NCI-H446 (cell line): ENCODE data around the gene PDE4C.
"Not testable (repeated sequence)": the region's sequence is repeated elsewhere in the genome, so short reads cannot be mapped to it uniquely, and the experiment has no call there.

Experiments
- DNase-seq, 2 experiments: peaks; one replicate each; lab custom pipeline; 2025; lab: John Stamatoyannopoulos, UW

PDE4C gene

GRCh38 chr19:18223860-18224524 lies 2.2 kb downstream of the PDE4C start:
- DNase-seq: peak in 1 of 2 experiments; percentile 29

- DNase-seq: no peak
Observed at GRCh38 chr19:18221815-18222725, 4.2 kb downstream of the PDE4C start.

GRCh38 chr19:18220632-18221275 lies 5.5 kb downstream of the PDE4C start:
- DNase-seq: no peak

GRCh38 chr19:18219911-18220631 lies 6.2 kb downstream of the PDE4C start:
- no peak for DNase-seq

GRCh38 chr19:18218600-18218999 lies 7.6 kb downstream of the PDE4C start:
- no peak for DNase-seq

GRCh38 chr19:18218159-18218558 lies 8.1 kb downstream of the PDE4C start:
- no peak for DNase-seq

- no peak for DNase-seq
Observed at GRCh38 chr19:18216789-18217188, 9.4 kb downstream of the PDE4C start.

GRCh38 chr19:18214779-18215433 lies 11.3 kb downstream of the PDE4C start:
- no peak for DNase-seq

- DNase-seq: no peak
Observed at GRCh38 chr19:18211683-18212082, 14.6 kb downstream of the PDE4C start.

- not testable (repeated sequence) for DNase-seq
Observed at GRCh38 chr19:18209912-18210311, 16.3 kb downstream of the PDE4C start.

- peak in 1 of 2 experiments; percentile 27 for DNase-seq
Observed at GRCh38 chr19:18208098-18208951, 17.9 kb downstream of the PDE4C start.

GRCh38 chr19:18206018-18206417 lies 20.2 kb downstream of the PDE4C start:
- no peak for DNase-seq

- DNase-seq: peak; percentile 59 to 60
Observed at GRCh38 chr19:18205200-18205892, 20.9 kb downstream of the PDE4C start.

- DNase-seq: peak; percentile 87 to 89
Observed at GRCh38 chr19:18204394-18205199, 21.6 kb downstream of the PDE4C start.

GRCh38 chr19:18203863-18204393 lies 22.3 kb downstream of the PDE4C start, which contains the start of gene RAB3A:
Gene RAB3A (minus strand): TSS chr19:18204042. CDS start chr19:18202740, 1,302 bp downstream.
- peak; percentile 100 for DNase-seq

- DNase-seq: peak in 1 of 2 experiments; percentile 50
Observed at GRCh38 chr19:18203408-18203862, 22.8 kb downstream of the PDE4C start.

- DNase-seq: no peak
Observed at GRCh38 chr19:18202778-18203407, 23.3 kb downstream of the PDE4C start.

GRCh38 chr19:18202397-18202777 lies 23.9 kb downstream of the PDE4C start:
- DNase-seq: no peak
